Memory B cell (primary cell): ENCODE results near the gene FYN.
"Not testable (repeated sequence)": the region's sequence is repeated elsewhere in the genome, so short reads cannot be mapped to it uniquely, and the experiment has no call there.

Experiments used
- ATAC-seq: fragments of 150-1000 bp; cut with Tn5 transposase; 2 replicates; pipeline ENCODE4 v1.10.0; 2021; ENCODE audit warnings: low read depth, mild to moderate bottlenecking, moderate library complexity
- DNase-seq, 2 donors: peaks; one replicate each; pipeline ENCODE4 v3.0.0; 2022; ENCODE audit warnings: low spot score in 2 of 2
- H3K27ac Mint-ChIP-seq: one replicate; pipeline ENCODE4 v1.8.0; 2022; ENCODE audit warnings: mild to moderate bottlenecking, moderate library complexity, mixed read lengths
- H3K27me3 Mint-ChIP-seq: one replicate; pipeline ENCODE4 v1.8.0; 2022; ENCODE audit warnings: mixed read lengths
- H3K36me3 Mint-ChIP-seq: one replicate; pipeline ENCODE4 v1.8.0; 2022; ENCODE audit warnings: mild to moderate bottlenecking, mixed read lengths
- H3K4me1 Mint-ChIP-seq: one replicate; pipeline ENCODE4 v1.8.0; 2022; ENCODE audit warnings: mixed read lengths
- H3K4me3 Mint-ChIP-seq: one replicate; pipeline ENCODE4 v1.8.0; 2022; ENCODE audit warnings: mild to moderate bottlenecking, moderate library complexity, mixed read lengths
- H3K9me3 Mint-ChIP-seq: one replicate; pipeline ENCODE4 v1.8.0; 2022; ENCODE audit warnings: mixed read lengths

FYN gene

GRCh38 chr6:111873178-111874024, at the start of gene FYN:
FYN (minus strand) TSS chr6:111873452; CDS start chr6:111720051, 153,401 bp downstream.
- H3K4me3 Mint-ChIP-seq = peak within 1 kb of the TSS; percentile 96
- H3K27me3 Mint-ChIP-seq = no peaks in the 10 kb centered on the region
- H3K27ac Mint-ChIP-seq = peak within 1 kb of the TSS; percentile 91
- peaks cover 23% of the 10 kb centered on the region for H3K4me1 Mint-ChIP-seq
- no peaks in the 10 kb centered on the region for H3K9me3 Mint-ChIP-seq
- DNase-seq (peak; percentile 93 to 98), ATAC-seq (peak; percentile 90)
- no peaks in the 10 kb centered on the region for H3K36me3 Mint-ChIP-seq

DNA sequence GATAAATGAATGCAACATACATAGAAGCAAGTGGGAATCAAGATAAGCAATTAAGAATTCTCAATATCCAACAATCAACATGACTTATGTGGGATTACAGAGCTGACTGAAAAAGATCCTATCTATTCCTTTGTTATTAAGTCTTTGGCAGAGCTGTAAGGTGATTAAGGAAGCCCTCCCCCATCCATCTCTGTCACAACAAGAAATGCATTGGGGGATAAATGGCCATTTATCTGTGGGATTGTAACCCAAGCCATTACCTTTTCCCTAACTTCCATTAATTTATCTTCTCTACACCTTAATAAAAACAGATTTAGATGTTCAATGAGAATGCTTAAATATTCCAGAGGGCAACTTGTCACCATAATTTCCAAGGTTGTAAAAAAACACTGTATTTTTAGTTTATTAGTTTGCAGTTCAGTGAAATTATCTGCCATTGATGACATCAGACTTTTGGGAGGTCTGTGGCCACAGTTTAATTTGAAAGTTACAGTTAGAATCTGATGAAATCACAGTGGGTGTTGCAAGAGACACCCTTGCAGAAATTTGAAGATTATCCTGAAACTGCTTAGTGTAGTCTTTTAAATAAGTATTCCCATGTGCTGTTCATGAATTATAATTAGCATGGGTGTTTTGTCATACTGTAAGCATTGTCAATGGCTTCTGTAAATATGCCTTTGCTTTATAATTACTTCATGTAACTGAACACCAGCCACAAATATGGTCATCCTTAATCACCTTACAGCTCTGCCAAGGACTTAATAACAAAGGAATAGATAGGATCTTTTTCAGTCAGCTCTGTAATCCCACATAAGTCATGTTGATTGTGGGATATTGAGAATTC, 49.4 kb upstream of the FYN start:
- no peak overlapping the region for H3K27ac Mint-ChIP-seq
- no peak overlapping the region for H3K4me3 Mint-ChIP-seq
- H3K27me3 Mint-ChIP-seq = peaks cover 1% of the 10 kb centered on the region
- no peaks in the 10 kb centered on the region for H3K9me3 Mint-ChIP-seq
- ATAC-seq (no peak), DNase-seq (no peak)
- H3K4me1 Mint-ChIP-seq = no peaks in the 10 kb centered on the region
- H3K36me3 Mint-ChIP-seq = no peaks in the 10 kb centered on the region

DNA sequence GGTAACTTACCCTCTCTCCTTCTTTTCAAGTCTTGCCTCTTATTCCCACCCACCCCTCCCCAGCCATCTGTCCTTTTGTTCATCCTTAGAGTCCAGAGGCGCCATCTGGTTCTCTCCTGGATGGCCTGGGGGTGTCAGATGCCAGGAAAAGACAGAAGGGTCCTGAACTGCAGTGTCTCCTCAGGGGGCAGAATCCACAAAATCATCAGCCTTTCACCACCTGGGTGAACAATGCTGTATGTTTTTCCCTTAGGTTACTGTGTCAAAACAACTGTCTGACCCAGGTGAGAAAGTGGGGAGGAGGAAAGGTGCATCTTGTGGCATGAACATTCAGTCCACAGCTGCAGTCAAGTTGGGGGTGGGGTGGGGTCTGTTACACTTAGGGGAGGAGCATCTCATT, 47.9 kb upstream of the FYN start:
- no peak overlapping the region for H3K27ac Mint-ChIP-seq
- H3K4me3 Mint-ChIP-seq = no peak overlapping the region
- H3K4me1 Mint-ChIP-seq = no peaks in the 10 kb centered on the region
- H3K9me3 Mint-ChIP-seq = no peaks in the 10 kb centered on the region
- no peak for DNase-seq
- no peaks in the 10 kb centered on the region for H3K36me3 Mint-ChIP-seq
- peaks cover 3% of the 10 kb centered on the region for H3K27me3 Mint-ChIP-seq
- ATAC-seq = no peak

DNA sequence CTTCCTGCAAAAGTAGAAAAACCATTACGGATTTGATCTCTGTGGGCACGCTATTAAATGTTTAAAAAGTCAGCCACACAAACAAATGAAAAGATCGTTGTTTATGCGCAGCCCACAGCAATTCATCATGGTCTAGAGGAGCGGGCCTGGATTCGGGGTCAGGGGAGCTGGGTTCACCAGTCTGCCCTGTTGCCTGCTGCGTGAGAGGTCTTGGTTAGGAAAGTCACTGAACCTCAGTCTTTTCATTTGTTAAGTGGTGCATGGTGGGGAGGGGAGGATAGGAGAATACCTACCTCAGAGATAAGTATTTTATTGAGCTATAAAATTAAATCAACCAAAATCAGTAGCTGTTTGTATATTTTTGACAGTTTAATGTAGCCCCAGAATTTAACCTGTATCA, 47.3 kb upstream of the FYN start:
- H3K27ac Mint-ChIP-seq = no peak overlapping the region
- no peak for DNase-seq
- H3K27me3 Mint-ChIP-seq = peaks cover 3% of the 10 kb centered on the region
- H3K36me3 Mint-ChIP-seq = no peaks in the 10 kb centered on the region
- no peak for ATAC-seq
- no peaks in the 10 kb centered on the region for H3K4me1 Mint-ChIP-seq
- no peaks in the 10 kb centered on the region for H3K9me3 Mint-ChIP-seq
- no peak overlapping the region for H3K4me3 Mint-ChIP-seq

GRCh38 chr6:111918825-111919224, 45.6 kb upstream of the FYN start:
- Mint-ChIP-seq H3K4me3 (no peak overlapping the region), H3K36me3 (no peaks in the 10 kb centered on the region), H3K4me1 (no peaks in the 10 kb centered on the region), H3K9me3 (no peaks in the 10 kb centered on the region), H3K27me3 (peaks cover 3% of the 10 kb centered on the region), H3K27ac (no peak overlapping the region)
- ATAC-seq (no peak), DNase-seq (no peak)

- ATAC-seq = no peak
- DNase-seq = no peak
- Mint-ChIP-seq H3K27ac (no peak overlapping the region), H3K9me3 (no peaks in the 10 kb centered on the region), H3K4me1 (no peaks in the 10 kb centered on the region), H3K4me3 (no peak overlapping the region), H3K36me3 (no peaks in the 10 kb centered on the region), H3K27me3 (peaks cover 6% of the 10 kb centered on the region)
Observed at GRCh38 chr6:111916747-111917146, 43.5 kb upstream of the FYN start.

- H3K27ac Mint-ChIP-seq = no peak overlapping the region
- ATAC-seq (no peak), DNase-seq (no peak)
- peaks cover 6% of the 10 kb centered on the region for H3K27me3 Mint-ChIP-seq
- H3K4me3 Mint-ChIP-seq = no peak overlapping the region
- H3K36me3 Mint-ChIP-seq = no peaks in the 10 kb centered on the region
- no peaks in the 10 kb centered on the region for H3K4me1 Mint-ChIP-seq
- no peaks in the 10 kb centered on the region for H3K9me3 Mint-ChIP-seq
Observed at GRCh38 chr6:111914617-111915016, 41.4 kb upstream of the FYN start.

GRCh38 chr6:111912904-111913303, 39.7 kb upstream of the FYN start:
- Mint-ChIP-seq H3K9me3 (no peaks in the 10 kb centered on the region), H3K4me3 (no peak overlapping the region), H3K27me3 (peaks cover 5% of the 10 kb centered on the region), H3K27ac (no peak overlapping the region), H3K4me1 (no peaks in the 10 kb centered on the region), H3K36me3 (no peaks in the 10 kb centered on the region)
- DNase-seq (no peak), ATAC-seq (no peak)

GRCh38 chr6:111911428-111911827, 38.2 kb upstream of the FYN start:
- H3K9me3 Mint-ChIP-seq = no peaks in the 10 kb centered on the region
- no peak overlapping the region for H3K27ac Mint-ChIP-seq
- H3K36me3 Mint-ChIP-seq = no peaks in the 10 kb centered on the region
- no peak overlapping the region for H3K4me3 Mint-ChIP-seq
- DNase-seq = no peak
- no peak for ATAC-seq
- peaks cover 4% of the 10 kb centered on the region for H3K27me3 Mint-ChIP-seq
- H3K4me1 Mint-ChIP-seq = no peaks in the 10 kb centered on the region

DNA sequence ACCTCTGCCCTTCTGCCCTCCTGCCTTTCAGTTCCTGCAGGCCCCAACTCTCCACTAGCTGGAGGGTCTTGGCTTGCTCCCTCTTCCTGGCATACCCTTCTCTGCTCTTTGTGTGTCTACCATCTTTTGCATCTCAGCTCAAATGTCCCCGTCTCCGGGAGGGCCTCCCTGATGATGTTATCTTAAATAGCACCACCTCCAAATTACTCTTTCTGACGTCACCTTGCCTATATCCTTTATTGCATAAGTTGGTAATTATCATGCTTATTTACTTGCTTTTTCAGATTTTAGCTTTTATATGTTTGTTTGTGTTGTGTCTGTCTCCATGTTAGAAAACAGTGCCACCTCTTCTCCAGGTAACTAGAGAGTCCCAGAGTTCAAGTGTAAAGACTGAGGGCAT, 36.0 kb upstream of the FYN start:
- Mint-ChIP-seq H3K4me1 (no peaks in the 10 kb centered on the region), H3K4me3 (no peak overlapping the region), H3K27ac (no peak overlapping the region), H3K9me3 (no peaks in the 10 kb centered on the region), H3K27me3 (peaks cover 3% of the 10 kb centered on the region), H3K36me3 (no peaks in the 10 kb centered on the region)
- DNase-seq = no peak
- ATAC-seq = no peak

DNA sequence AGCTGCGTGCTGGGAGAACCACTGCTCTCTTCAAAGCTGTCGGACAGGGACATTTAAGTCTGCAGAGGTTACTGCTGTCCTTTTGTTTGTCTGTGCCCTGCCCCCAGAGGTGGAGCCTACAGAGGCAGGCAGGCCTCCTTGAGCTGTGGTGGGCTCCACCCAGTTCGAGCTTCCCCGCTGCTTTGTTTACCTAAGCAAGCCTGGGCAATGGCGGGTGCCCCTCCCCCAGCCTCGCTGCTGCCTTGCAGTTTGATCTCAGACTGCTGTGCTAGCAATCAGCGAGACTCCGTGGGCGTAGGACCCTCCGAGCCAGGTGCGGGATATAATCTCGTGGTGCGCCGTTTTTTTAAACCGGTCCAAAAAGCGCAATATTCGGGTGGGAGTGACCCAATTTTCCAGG, 35.1 kb upstream of the FYN start:
- ATAC-seq, H3K27me3 Mint-ChIP-seq, H3K9me3 Mint-ChIP-seq, H3K4me1 Mint-ChIP-seq, H3K36me3 Mint-ChIP-seq, DNase-seq, H3K27ac Mint-ChIP-seq, H3K4me3 Mint-ChIP-seq: not testable (repeated sequence)

GRCh38 chr6:111900735-111901134, 27.5 kb upstream of the FYN start:
- H3K9me3 Mint-ChIP-seq = no peaks in the 10 kb centered on the region
- H3K27me3 Mint-ChIP-seq = no peaks in the 10 kb centered on the region
- no peak for DNase-seq
- no peaks in the 10 kb centered on the region for H3K36me3 Mint-ChIP-seq
- H3K4me3 Mint-ChIP-seq = no peak overlapping the region
- no peak for ATAC-seq
- no peaks in the 10 kb centered on the region for H3K4me1 Mint-ChIP-seq
- no peak overlapping the region for H3K27ac Mint-ChIP-seq

- ATAC-seq (no peak), DNase-seq (no peak)
- Mint-ChIP-seq H3K27me3 (no peaks in the 10 kb centered on the region), H3K4me1 (no peaks in the 10 kb centered on the region), H3K9me3 (no peaks in the 10 kb centered on the region), H3K36me3 (no peaks in the 10 kb centered on the region), H3K27ac (no peak overlapping the region), H3K4me3 (no peak overlapping the region)
Observed at GRCh38 chr6:111899531-111899930, 26.3 kb upstream of the FYN start.

DNA sequence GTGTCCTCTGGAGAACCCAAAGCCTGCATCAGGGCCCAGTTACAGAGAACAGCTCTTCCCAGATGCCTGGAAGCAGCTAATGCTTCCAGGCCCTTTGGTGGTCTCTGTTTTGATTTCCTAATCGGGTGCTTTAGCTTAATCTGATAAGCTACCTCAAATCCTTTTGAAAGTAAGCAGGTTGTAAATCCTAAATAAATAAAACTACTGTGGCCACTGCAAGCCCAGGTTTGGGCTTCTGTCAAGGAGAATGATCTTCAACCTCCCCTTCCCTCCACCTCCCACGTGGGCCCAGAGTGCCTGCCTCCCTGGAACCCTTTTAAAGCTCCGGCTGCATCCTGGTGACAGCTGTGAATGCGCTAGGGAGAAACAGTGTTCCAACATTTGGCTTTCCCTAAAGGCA, 25.2 kb upstream of the FYN start:
- H3K4me1 Mint-ChIP-seq = no peaks in the 10 kb centered on the region
- H3K27ac Mint-ChIP-seq = no peak overlapping the region
- DNase-seq (no peak), ATAC-seq (no peak)
- H3K27me3 Mint-ChIP-seq = no peaks in the 10 kb centered on the region
- H3K9me3 Mint-ChIP-seq = no peaks in the 10 kb centered on the region
- H3K36me3 Mint-ChIP-seq = no peaks in the 10 kb centered on the region
- H3K4me3 Mint-ChIP-seq = no peak overlapping the region
